Cardiac fibroblast (primary cell): ENCODE data around the gene MICAL2.

Experiments
- DNase-seq, 2 donors: peaks; one replicate each; pipeline versions ENCODE4 v3.0.0 to v3.0.0-alpha.2; 2010; ENCODE audit warnings: low read depth in 2 of 2
- H3K4me3 ChIP-seq, 2 donors: replicated peaks in 1 of 2; 1 replicate in 1 of 2; 2 replicates in 1 of 2; pipeline ENCODE4 v1.5.1; 2011; ENCODE audit warnings: low read depth in 2 of 2, low read length in 2 of 2, mild to moderate bottlenecking in 2 of 2, moderate library complexity in 1 of 2
- TF ChIP-seq, protein P1 (sequence below): IDR thresholded peaks from one replicate; pipeline ENCODE4 v1.5.1; 2011; ENCODE audit warnings: low read depth, mild to moderate bottlenecking, low read length, inconsistent platforms

The MICAL2 gene

DNA sequence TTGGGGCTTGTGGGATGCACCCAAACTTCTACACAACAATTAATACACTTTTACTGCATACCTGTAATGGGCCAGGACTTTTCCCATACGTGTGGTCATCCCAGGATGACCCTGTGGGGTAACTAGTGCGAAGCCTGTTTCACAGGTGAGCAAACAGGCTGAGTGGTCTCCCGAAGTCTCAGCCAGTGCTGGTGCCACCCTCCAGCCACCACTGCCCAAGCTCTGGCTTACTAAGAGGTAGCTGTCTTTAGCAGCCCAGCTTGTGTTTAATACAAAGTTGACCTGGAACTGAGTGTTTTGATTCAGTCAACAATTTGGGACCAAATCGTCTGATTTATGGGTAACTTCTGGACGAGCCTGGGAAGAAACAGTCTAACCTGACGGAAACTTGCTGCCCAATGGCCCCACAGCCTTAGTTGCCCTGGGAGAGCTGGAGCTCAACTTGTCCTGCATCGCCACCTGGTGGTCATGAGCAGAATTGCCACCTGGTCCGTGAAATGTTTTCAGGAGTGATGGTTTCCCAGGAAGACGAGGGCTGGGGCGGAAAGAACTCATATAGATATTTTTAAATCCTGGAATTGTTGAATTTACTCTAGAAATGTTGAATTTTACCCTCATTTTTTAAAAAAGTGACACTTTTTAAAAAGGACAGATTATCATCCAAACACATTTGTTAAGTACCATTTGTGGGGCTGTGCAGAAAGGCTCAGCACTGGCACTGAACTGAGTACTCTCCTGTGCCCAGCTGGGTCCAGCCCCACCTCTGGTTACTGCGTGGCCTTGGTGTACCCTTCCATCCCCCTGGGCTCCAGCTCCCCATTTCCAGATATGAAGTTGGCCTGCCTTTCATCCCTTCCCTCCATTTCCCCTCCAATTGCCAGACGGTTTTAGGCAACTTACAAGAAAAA, 171.4 kb downstream of the MICAL2 start:
- TF ChIP-seq, protein P1, sequence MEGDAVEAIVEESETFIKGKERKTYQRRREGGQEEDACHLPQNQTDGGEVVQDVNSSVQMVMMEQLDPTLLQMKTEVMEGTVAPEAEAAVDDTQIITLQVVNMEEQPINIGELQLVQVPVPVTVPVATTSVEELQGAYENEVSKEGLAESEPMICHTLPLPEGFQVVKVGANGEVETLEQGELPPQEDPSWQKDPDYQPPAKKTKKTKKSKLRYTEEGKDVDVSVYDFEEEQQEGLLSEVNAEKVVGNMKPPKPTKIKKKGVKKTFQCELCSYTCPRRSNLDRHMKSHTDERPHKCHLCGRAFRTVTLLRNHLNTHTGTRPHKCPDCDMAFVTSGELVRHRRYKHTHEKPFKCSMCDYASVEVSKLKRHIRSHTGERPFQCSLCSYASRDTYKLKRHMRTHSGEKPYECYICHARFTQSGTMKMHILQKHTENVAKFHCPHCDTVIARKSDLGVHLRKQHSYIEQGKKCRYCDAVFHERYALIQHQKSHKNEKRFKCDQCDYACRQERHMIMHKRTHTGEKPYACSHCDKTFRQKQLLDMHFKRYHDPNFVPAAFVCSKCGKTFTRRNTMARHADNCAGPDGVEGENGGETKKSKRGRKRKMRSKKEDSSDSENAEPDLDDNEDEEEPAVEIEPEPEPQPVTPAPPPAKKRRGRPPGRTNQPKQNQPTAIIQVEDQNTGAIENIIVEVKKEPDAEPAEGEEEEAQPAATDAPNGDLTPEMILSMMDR, result peak; percentile 89

DNA sequence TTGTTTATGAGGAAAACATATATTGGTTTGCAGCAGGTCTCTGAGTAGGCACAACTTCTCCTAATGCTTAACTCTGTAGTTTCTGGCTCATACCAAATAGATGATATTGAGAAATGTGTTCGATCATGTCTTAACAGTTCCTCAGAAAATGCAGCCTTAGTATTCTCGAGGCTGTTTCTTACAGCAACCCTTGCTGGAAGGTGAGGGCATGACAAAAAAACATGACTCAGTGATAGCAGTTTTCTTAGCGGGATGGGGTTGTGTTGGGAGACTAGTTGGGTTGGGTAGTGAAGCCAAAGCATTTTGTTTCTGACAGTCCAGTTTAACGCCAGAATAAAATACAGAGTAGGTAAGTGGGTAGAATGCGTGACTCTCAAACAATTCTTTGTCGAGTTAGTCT, 172.3 kb downstream of the MICAL2 start:
- TF ChIP-seq, protein P1, result no peak
- H3K4me3 ChIP-seq, result no peak overlapping the region
- DNase-seq, result peak in 1 of 2 donors; percentile 36

More for the DNA sequence above, 171.4 kb downstream of the MICAL2 start:
- H3K4me3 ChIP-seq, result no peak overlapping the region
- peak; percentile 87 to 89 for DNase-seq

DNA sequence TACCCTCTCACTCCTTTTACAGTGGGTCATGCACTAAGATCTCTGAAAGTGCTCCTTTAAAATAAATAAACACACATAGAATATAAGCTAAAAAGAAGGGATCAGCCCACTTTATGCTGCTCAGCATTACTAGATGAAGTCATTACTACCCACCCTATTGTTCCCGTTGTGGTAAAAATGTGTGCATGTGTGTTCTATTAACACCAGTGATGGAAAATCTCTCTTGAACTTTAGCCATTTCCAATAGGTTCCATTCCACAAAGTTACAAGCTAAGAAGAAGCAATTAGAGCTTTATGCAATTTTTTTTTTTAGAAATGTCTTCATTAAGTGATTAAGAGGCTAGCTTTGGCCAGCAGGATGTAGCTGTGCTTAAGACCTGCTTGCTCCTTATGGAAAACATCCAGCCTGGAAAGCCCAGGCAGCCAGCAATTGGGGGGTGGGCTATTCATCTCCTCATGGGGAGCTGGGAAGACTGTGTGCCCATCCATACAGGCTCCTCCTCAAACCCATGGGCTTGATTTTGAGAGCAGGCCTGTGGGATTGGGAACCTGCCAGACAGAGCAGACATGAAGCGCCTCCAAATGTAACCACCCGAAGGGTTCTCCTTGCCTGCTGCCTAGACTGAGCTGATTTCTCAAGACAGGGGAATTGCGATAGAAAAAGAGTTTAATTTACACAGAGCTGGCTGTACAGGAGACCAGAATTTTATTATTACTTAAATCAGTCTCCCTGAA, 174.1 kb downstream of the MICAL2 start:
- TF ChIP-seq, protein P1, result no peak
- DNase-seq, result peak; percentile 60 to 77
- peak overlapping the region in 1 of 2 donors; percentile 16 for H3K4me3 ChIP-seq

DNA sequence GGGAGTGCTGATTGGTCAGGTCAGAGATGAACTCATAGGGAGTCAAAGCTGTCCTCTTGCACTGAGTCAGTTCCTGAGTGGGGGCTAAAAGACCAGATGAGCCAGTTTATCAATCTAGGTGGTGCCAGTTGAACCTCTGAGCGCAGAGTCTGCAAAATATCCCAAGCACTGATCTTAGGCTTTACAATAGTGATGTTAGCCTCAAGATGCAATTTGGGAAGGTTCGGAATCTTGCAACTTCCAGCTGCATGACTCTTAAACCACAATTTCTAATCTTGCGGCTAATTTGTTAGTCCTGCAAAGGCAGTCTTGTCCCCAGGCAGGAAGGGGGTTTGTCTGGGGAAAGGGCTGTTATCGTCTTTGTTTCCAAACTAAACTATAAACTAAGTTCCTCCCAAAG, 174.7 kb downstream of the MICAL2 start:
- peak; percentile 81 to 96 for DNase-seq
- H3K4me3 ChIP-seq, result peak overlapping the region in 1 of 2 donors; percentile 16
- TF ChIP-seq, protein P1, result no peak

DNA sequence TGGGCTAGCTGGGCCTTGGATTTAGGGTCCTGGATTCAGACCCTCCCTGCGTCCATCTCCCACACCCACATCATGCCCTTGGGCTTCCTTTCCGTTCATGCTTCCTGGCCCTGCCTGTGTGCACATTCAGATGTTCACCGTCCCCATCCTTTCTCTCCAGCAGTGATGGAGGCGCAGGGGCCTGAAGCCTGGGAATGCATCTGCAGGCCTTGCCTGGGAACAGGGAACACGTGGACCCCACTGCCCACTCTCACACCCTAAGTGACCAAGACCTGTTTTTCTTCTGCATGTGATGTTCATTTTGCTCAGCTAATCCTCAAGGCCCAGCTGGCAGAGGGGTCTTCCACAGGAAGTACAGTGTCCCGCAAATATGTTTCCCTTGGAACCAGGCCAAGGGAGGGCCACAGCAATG, 175.4 kb downstream of the MICAL2 start:
- peak in 1 of 2 donors; percentile 64 for DNase-seq
- H3K4me3 ChIP-seq, result no peak overlapping the region
- TF ChIP-seq, protein P1, result no peak

DNA sequence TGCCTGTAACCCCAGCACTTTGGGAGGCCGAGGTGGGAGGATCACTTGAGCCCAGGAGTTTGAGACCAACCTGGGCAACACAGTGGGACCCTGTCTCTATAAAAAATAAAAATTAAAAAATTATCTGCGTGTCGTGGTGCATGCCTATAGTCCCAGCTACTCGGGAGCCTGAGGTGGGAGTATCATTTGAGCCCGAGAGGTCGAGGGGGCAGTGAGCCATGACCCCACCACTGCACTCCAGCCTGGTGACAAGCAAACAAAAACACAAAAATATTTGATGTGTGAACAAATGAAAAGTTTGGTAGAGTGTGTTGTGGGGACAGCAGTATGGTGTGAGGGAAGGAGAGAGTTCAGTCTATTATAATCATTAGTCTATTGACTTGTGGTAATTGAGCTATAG, 176.2 kb downstream of the MICAL2 start:
- H3K4me3 ChIP-seq, result peak overlapping the region in 1 of 2 donors; percentile 60
- TF ChIP-seq, protein P1, result no peak
- no peak for DNase-seq
